Measurements from ENCODE around the gene POU2F1.

- TF ChIP-seq SP1 (IDR thresholded peaks at IDR 0.05), result no peak
- no peak for TF ChIP-seq FOXM1 (IDR thresholded peaks at IDR 0.05; ENCODE audit: borderline replicate concordance)
- TF ChIP-seq ZNF384 (IDR thresholded peaks at IDR 0.05), result no peak
- no peak for TF ChIP-seq ELF4 (IDR thresholded peaks at IDR 0.05)
- no peak for TF ChIP-seq BHLHE40 (IDR thresholded peaks at IDR 0.05; ENCODE audit: borderline replicate concordance)
- no peak for TF ChIP-seq HDGF (IDR thresholded peaks at IDR 0.05; ENCODE audit: borderline replicate concordance)
- TF ChIP-seq L3MBTL2 (conservative IDR thresholded peaks at IDR 0.05), result no peak
- TF ChIP-seq NFRKB (IDR thresholded peaks at IDR 0.05), result no peak
These were observed 148.5 kb downstream of the POU2F1 start for GRCh38 chr1:167369175-167369574.

Data from HEK293T (cell line).